GM12892 (cell line): ENCODE results near the gene MSL2.

Experiments
- POLR2A ChIP-seq: IDR thresholded peaks from 2 replicates; pipeline ENCODE4 v1.6.1; 2011; ENCODE audit warnings: low read depth, low read length, control low read depth
- POLR2AphosphoS5 ChIP-seq: IDR thresholded peaks from 2 replicates; pipeline ENCODE4 v1.6.1; 2011; ENCODE audit warnings: low read depth, low read length, control low read depth
- TAF1 ChIP-seq: IDR thresholded peaks from 2 replicates; pipeline ENCODE4 v1.6.1; 2011; ENCODE audit warnings: low read depth, mild to moderate bottlenecking, control low read depth, low read length, borderline replicate concordance

DNA sequence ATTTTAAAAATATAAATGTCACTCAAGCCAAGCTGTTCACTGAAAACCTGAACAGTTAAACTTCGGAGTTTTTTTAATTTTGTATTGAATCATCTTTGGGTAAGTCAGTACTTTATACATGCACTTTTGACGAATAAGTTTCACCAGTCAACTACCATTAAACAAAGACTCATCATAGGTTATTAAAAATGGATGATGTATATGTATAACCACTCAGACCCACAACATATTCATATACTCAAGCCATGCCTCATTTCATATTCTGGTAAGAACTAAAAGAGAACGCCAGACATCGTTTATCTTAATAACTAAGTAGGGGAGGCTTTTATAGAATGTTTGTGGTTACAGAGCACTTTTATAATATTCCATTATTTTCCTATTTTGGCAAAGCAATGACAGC is 18.3 kb downstream of the MSL2 start:
- TF ChIP-seq POLR2AphosphoS5 = no peak
- no peak for TF ChIP-seq POLR2A
- TF ChIP-seq TAF1 = no peak
